ENCODE measurements around the gene RPSA. TPM values are rescaled to one million over a fixed set of nuclear protein-coding genes. Genes with fewer than 3 reads are reported as not detected.
A peak's percentile ranks its signal among the peaks of the same experiment; 100 is the strongest.

Gene RPSA
- total and polyA plus RNA-seq, 9 donors: 1,762 to 2,525 (median 2,215) TPM

DNA sequence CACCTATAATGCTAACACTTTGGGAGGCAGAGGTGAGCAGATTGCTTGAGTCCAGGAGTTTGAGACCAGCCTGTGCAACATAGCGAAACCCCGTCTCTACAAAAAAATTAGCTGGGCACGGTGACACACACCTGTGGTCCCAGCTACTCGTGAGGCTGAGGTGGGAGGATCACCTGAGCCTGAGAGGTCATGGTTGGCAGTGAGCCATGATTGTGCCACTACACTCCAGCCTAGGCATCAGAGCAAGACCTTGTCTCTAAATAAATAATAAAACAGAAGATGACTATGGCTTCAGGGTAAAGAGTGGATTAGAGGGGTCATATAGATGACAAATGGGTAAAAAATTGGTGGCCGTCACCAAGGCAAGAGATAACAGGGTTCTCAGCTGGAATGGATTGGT lies 20.2 kb upstream of the RPSA start:
- H3K4me1 ChIP-seq (ENCODE audit: control insufficient read depth, insufficient read depth, low read length): peaks cover 6% of the 10 kb centered on the region
- WGBS (ENCODE audit: insufficient coverage): 60% methylated on average over 3 of the region's 5 CpGs

DNA sequence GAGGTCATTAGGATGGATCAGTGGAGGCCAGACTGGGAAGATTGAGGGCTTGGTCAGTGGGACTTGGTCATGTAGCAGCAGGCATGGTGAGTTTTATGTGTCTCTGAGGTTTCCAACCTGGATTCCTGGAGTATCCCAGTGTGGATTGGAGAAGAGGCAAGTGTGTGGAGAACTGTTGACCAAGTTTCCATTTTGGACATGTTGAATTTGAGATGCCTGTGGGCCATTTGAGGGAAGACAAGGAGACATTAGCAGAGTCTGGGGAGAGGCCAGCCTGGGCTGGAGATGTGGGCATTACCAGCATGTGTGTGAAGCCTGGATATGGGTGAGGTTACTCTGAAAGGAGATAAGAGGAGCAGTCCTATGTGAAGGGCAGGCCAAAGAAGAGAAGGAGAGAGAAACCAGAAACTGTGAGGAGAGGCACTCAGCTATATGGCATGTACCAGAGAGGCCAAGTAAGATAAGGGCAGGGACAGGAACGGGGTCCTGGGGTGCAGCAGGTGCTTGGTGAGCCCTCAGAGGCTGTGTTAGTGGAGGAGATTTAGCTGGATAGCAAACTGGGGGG lies 19.0 kb upstream of the RPSA start:
- no peak overlapping the region for H3K4me3 ChIP-seq (ENCODE audit: low read length)
- H3K4me1 ChIP-seq (ENCODE audit: control insufficient read depth, insufficient read depth, low read length): peaks cover 6% of the 10 kb centered on the region
- WGBS (ENCODE audit: insufficient coverage): 100% methylated on average over 1 of the region's 1 CpG
- no peak for DNase-seq
- H3K36me3 ChIP-seq (ENCODE audit: control insufficient read depth, insufficient read depth, low read length): peaks cover 18% of the 10 kb centered on the region
- no peaks in the 10 kb centered on the region for H3K27me3 ChIP-seq (ENCODE audit: control insufficient read depth, insufficient read depth, low read length)
- H3K27ac ChIP-seq (ENCODE audit: low read length): no peak overlapping the region
- H3K9me3 ChIP-seq (replicated peaks; ENCODE audit: control insufficient read depth, low read depth, low read length): no peaks in the 10 kb centered on the region

More for the DNA sequence above, 20.2 kb upstream of the RPSA start:
- DNase-seq: no peak
- Histone ChIP-seq H3K4me3 (ENCODE audit: low read length) (no peak overlapping the region), H3K27me3 (ENCODE audit: control insufficient read depth, insufficient read depth, low read length) (no peaks in the 10 kb centered on the region), H3K27ac (ENCODE audit: low read length) (no peak overlapping the region), H3K9me3 (replicated peaks; ENCODE audit: control insufficient read depth, low read depth, low read length) (no peaks in the 10 kb centered on the region), H3K36me3 (ENCODE audit: control insufficient read depth, insufficient read depth, low read length) (peaks cover 8% of the 10 kb centered on the region)

DNA sequence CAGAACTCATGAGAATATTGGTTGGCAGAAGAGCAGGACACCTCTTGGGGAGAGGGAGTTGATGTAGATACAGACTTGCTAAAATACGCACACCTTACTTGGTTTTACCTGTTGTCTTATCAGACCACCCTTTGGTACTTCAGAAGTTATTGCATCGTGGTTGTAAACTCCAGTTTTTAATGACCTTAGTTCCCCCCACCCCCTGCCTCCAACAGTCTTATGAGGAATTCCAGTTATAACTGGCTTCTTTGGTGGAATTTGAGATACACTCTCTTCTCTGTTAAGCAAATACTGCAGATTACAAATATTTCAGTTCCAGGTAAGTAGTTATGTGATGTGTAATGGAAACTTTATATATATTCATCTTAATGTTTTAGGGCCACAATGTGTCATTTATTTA lies 18.4 kb upstream of the RPSA start:
- Histone ChIP-seq H3K27me3 (ENCODE audit: control insufficient read depth, insufficient read depth, low read length) (no peaks in the 10 kb centered on the region), H3K9me3 (replicated peaks; ENCODE audit: control insufficient read depth, low read depth, low read length) (no peaks in the 10 kb centered on the region), H3K4me1 (ENCODE audit: control insufficient read depth, insufficient read depth, low read length) (peaks cover 4% of the 10 kb centered on the region), H3K36me3 (ENCODE audit: control insufficient read depth, insufficient read depth, low read length) (peaks cover 24% of the 10 kb centered on the region), H3K27ac (ENCODE audit: low read length) (no peak overlapping the region), H3K4me3 (ENCODE audit: low read length) (no peak overlapping the region)
- DNase-seq: no peak
- WGBS (ENCODE audit: insufficient coverage): no CpG with 5 or more reads among the region's 2 CpGs

DNA sequence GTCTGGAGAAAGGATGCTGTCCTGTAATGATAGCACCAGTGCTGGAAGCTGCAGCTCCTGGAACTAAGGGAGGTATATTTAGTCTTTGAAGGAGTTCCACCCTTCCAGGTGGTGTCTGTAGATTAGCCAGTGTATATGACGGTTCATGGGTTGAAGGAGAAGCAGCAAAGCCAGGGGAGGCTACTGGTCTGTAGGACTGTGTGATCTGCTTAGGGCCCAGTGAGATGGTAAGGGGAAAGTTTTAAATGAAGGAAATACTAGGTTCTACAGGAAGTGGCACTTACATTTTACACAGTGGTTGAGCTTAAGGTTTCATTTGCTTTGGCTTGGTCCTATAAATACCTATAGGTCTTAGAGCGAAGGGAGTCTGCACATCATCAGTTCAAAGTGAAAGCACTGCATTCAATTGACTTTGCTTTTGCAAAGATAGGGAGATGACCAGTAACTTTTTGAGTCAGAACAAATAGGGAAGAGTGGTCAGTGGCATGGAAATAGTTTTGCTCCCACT lies 17.7 kb upstream of the RPSA start:
- no peaks in the 10 kb centered on the region for H3K9me3 ChIP-seq (replicated peaks; ENCODE audit: control insufficient read depth, low read depth, low read length)
- H3K4me3 ChIP-seq (ENCODE audit: low read length): no peak overlapping the region
- no peak for DNase-seq
- WGBS (ENCODE audit: insufficient coverage): 63% methylated on average over 1 of the region's 2 CpGs
- H3K27me3 ChIP-seq (ENCODE audit: control insufficient read depth, insufficient read depth, low read length): no peaks in the 10 kb centered on the region
- H3K36me3 ChIP-seq (ENCODE audit: control insufficient read depth, insufficient read depth, low read length): peaks cover 29% of the 10 kb centered on the region
- H3K4me1 ChIP-seq (ENCODE audit: control insufficient read depth, insufficient read depth, low read length): peaks cover 3% of the 10 kb centered on the region
- H3K27ac ChIP-seq (ENCODE audit: low read length): no peak overlapping the region

DNA sequence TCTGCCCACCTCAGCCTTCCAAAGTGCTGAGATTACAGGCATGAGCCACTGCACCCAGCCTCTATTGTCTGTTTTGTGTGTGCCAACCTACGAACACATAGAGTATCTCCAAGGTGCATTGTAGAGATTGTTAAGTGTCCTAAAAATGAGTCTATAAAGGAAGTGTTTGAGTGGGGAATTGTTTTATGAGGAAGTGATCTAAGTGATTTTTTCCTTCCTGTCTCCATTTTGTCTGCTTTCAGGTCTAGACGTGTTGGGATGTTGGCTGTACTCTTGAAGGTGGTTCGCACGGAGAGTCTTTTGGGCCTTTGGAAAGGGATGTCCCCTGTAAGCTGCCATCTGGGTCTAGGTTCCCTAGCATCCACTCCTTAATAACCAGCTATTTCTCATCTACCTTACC lies 16.3 kb upstream of the RPSA start:
- WGBS (ENCODE audit: insufficient coverage): 100% methylated on average over 1 of the region's 4 CpGs

DNA sequence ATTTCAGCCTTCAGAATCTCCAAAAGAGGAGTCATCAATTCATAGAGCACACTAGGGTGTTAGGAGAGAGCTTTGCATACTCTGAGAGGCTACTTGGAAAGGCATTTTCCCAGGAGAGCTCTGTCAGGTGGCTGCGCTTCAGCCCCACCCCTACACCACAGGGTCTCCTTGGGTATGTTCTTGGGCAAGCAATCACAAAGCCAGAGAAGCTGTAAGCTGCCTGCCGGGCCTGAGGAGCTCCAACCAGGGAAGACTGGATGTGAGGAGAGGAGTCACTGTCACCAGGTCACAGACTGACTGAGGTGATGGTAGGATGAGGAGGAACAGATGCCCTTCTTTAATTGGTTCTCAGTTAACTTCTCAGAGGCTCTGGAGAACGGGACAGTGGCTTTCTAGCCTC lies 9.8 kb upstream of the RPSA start:
- WGBS (ENCODE audit: insufficient coverage): 83% methylated on average over 1 of the region's 3 CpGs

More for the DNA sequence above, 16.3 kb upstream of the RPSA start:
- Histone ChIP-seq H3K4me3 (ENCODE audit: low read length) (no peak overlapping the region), H3K36me3 (ENCODE audit: control insufficient read depth, insufficient read depth, low read length) (peaks cover 31% of the 10 kb centered on the region), H3K4me1 (ENCODE audit: control insufficient read depth, insufficient read depth, low read length) (peaks cover 3% of the 10 kb centered on the region), H3K27ac (ENCODE audit: low read length) (no peak overlapping the region), H3K9me3 (replicated peaks; ENCODE audit: control insufficient read depth, low read depth, low read length) (no peaks in the 10 kb centered on the region), H3K27me3 (ENCODE audit: control insufficient read depth, insufficient read depth, low read length) (no peaks in the 10 kb centered on the region)
- DNase-seq: no peak

DNA sequence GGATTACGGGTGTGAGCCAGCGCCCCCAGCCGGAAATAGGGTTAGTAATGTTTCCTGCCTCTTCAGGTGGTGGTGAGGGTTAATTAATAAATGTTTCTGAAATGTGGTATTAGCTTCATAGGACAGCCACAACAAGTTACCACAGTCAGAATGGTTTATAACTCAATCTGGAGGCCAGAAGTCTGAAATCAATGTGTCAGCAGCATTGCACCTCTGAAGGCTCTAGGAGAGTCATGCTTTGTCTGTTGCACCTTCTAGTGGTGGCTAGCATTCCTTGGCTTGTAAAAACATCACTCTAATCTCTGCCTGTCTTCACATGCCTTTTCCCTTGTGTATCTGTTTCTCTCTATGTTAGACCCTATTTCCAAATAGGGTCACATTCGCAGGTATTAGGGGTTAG lies 7.8 kb upstream of the RPSA start:
- Histone ChIP-seq H3K9me3 (replicated peaks; ENCODE audit: control insufficient read depth, low read depth, low read length) (no peaks in the 10 kb centered on the region), H3K4me3 (ENCODE audit: low read length) (no peak overlapping the region), H3K4me1 (ENCODE audit: control insufficient read depth, insufficient read depth, low read length) (no peaks in the 10 kb centered on the region), H3K27ac (ENCODE audit: low read length) (no peak overlapping the region), H3K27me3 (ENCODE audit: control insufficient read depth, insufficient read depth, low read length) (no peaks in the 10 kb centered on the region), H3K36me3 (ENCODE audit: control insufficient read depth, insufficient read depth, low read length) (peaks cover 34% of the 10 kb centered on the region)
- WGBS (ENCODE audit: insufficient coverage): no CpG with 5 or more reads among the region's 4 CpGs
- no peak for DNase-seq

More for the DNA sequence above, 9.8 kb upstream of the RPSA start:
- no peak for DNase-seq
- H3K9me3 ChIP-seq (replicated peaks; ENCODE audit: control insufficient read depth, low read depth, low read length): no peaks in the 10 kb centered on the region
- H3K27ac ChIP-seq (ENCODE audit: low read length): no peak overlapping the region
- H3K36me3 ChIP-seq (ENCODE audit: control insufficient read depth, insufficient read depth, low read length): peaks cover 51% of the 10 kb centered on the region
- H3K4me1 ChIP-seq (ENCODE audit: control insufficient read depth, insufficient read depth, low read length): no peaks in the 10 kb centered on the region
- no peaks in the 10 kb centered on the region for H3K27me3 ChIP-seq (ENCODE audit: control insufficient read depth, insufficient read depth, low read length)
- no peak overlapping the region for H3K4me3 ChIP-seq (ENCODE audit: low read length)

DNA sequence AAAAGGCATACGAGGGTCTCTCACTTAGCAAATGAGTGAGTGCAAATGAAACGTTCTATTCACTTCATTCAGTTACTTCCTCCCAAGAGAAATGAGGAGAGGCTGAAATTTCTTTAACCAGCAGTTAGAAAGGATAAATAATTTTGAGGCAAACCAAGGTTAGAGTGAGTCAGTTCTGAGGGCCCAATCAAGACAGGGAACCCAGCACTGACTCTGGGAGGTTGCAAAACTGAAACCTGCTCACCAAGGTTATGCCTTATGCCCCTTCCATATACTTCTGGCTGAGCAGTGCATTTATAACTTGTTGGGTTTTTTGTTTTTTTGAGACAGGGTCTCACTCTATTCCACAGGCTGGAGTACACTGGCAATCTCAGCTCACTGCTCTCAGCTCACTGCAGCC lies 4.5 kb upstream of the RPSA start:
- Histone ChIP-seq H3K36me3 (ENCODE audit: control insufficient read depth, insufficient read depth, low read length) (peaks cover 21% of the 10 kb centered on the region), H3K4me3 (ENCODE audit: low read length) (no peak overlapping the region), H3K27ac (ENCODE audit: low read length) (no peak overlapping the region), H3K9me3 (replicated peaks; ENCODE audit: control insufficient read depth, low read depth, low read length) (no peaks in the 10 kb centered on the region), H3K4me1 (ENCODE audit: control insufficient read depth, insufficient read depth, low read length) (no peaks in the 10 kb centered on the region), H3K27me3 (ENCODE audit: control insufficient read depth, insufficient read depth, low read length) (no peaks in the 10 kb centered on the region)
- WGBS (ENCODE audit: insufficient coverage): no CpG with 5 or more reads among the region's 2 CpGs
- DNase-seq: no peak

DNA sequence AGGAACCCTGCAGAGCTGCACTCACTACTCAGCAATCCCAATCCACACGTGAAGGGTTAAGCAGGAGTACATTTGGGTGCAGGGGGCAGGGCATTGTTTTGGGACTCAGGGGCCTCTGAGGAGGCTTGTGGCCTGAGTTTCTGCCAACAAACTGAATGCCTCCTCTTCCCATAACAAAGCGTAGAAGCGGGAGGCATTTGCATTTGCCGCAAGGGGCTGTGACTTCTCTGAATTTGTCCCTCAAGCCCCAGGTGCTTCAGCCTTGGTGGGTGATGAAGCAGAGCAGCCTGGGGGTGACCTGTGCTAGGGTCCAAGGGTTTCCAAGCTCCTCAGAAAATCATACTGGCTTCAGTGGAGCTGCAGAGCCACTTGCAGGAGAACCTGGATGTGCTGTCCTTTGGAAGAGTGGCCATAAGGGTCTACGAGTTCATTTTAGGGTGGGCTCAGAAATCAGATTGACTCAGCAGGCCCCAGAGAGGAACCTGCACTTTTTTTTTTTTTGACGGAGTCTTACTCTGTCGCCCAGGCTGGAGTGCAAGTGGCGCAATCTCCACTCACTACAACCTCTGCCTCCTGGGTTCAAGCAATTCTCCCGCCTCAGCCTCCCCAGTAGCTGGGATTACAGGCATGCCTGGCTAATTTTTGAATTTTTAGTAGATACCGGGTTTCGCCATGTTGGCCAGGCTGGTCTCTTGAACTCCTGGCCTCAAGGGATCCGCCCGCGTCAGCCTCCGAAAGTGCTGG lies 1.4 kb upstream of the RPSA start:
- H3K27ac ChIP-seq (ENCODE audit: low read length): no peak overlapping the region
- no peak for DNase-seq
- H3K4me1 ChIP-seq (ENCODE audit: control insufficient read depth, insufficient read depth, low read length): peaks cover 10% of the 10 kb centered on the region
- WGBS (ENCODE audit: insufficient coverage): 90% methylated on average over 8 of the region's 15 CpGs
- no peak overlapping the region for H3K4me3 ChIP-seq (ENCODE audit: low read length)
- H3K36me3 ChIP-seq (ENCODE audit: control insufficient read depth, insufficient read depth, low read length): peaks cover 25% of the 10 kb centered on the region
- no peaks in the 10 kb centered on the region for H3K27me3 ChIP-seq (ENCODE audit: control insufficient read depth, insufficient read depth, low read length)
- H3K9me3 ChIP-seq (replicated peaks; ENCODE audit: control insufficient read depth, low read depth, low read length): no peaks in the 10 kb centered on the region

DNA sequence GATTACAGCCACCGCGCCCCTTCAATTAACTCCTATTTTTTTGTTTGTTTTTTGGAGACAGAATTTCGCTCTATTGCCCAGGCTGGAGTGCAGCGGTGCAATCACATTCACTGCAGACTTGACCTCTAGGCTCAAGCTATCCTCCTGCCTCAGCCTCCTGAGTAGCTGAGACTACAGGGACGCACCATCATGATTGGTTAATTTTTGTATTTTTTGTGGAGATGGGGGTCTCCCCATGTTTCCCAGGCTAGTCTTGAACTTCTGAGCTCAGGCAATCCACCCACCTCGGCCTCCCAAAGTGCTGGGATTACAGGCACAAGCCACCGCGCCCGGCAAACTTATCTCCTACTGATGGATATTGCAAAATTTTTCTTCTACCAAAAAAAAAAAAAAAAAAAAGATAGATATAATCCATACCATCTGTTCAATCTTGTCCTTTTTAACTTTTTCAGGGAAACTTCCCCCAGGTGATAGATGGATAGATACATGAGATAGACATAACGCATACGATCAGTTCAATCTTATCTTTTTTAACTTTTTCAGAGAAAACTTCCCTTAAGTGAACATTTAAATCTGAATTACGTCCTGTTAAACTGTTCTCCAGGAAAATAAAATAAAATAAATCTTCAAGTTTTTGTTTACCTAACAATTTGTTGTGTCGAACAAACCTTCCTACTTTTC lies 693 bp upstream of the RPSA start:
- Histone ChIP-seq H3K9me3 (replicated peaks; ENCODE audit: control insufficient read depth, low read depth, low read length) (no peaks in the 10 kb centered on the region), H3K27me3 (ENCODE audit: control insufficient read depth, insufficient read depth, low read length) (no peaks in the 10 kb centered on the region), H3K4me3 (ENCODE audit: low read length) (peak overlapping the region; percentile 75), H3K27ac (ENCODE audit: low read length) (peak overlapping the region; percentile 92), H3K4me1 (ENCODE audit: control insufficient read depth, insufficient read depth, low read length) (peaks cover 10% of the 10 kb centered on the region), H3K36me3 (ENCODE audit: control insufficient read depth, insufficient read depth, low read length) (peaks cover 31% of the 10 kb centered on the region)
- DNase-seq: no peak
- WGBS (ENCODE audit: insufficient coverage): 80% methylated on average over 1 of the region's 13 CpGs

All from muscle of leg (tissue), 11 donors.